Body of pancreas (tissue), 4 donors: ENCODE measurements around the gene DCLK2. TPM values are rescaled to one million over a fixed set of nuclear protein-coding genes. Genes with fewer than 3 reads are reported as not detected.

ENCODE experiments used
- ATAC-seq: fragments of 150-250 bp; one replicate; pipeline ENCODE4 v1.9.1; 2016
- DNase-seq, 4 donors: peaks; one replicate each; pipeline ENCODE4 v3.0.0-alpha.2; 2019
- H3K27ac ChIP-seq, 4 donors: fragments of 200-600 bp; sonication (generic); 1 replicate in 3 of 4; 2 replicates in 1 of 4; pipeline versions ENCODE4 v1.5.1 to v1.6.1; 2016 to 2019; ENCODE audit warnings: mild to moderate bottlenecking in 1 of 4, mixed read lengths in 1 of 4, moderate library complexity in 1 of 4
- H3K27me3 ChIP-seq, 2 donors: fragments of 200-600 bp; sonication (generic); one replicate each; pipeline ENCODE4 v1.6.0; 2016; ENCODE audit warnings: mild to moderate bottlenecking in 1 of 2
- H3K36me3 ChIP-seq, 2 donors: fragments of 200-600 bp; sonication (generic); replicated peaks in 1 of 2; 2 replicates each; pipeline ENCODE4 v1.5.1; 2016; ENCODE audit warnings: low read depth in 2 of 2; ENCODE audit not compliant: insufficient read depth in 1 of 2
- H3K4me1 ChIP-seq: fragments of 200-600 bp; sonication (generic); one replicate; pipeline ENCODE4 v1.6.0; 2016
- H3K4me3 ChIP-seq, 2 donors: fragments of 200-600 bp; sonication (generic); 1 replicate in 1 of 2; 2 replicates in 1 of 2; pipeline ENCODE4 v1.5.1; 2016 to 2019
- H3K9me3 ChIP-seq, 3 donors: fragments of 200-600 bp; sonication (generic); 1 replicate in 2 of 3; 2 replicates in 1 of 3; pipeline ENCODE4 v1.5.1; 2016
- POLR2A ChIP-seq, 3 donors: fragments of 450-650 bp; IDR thresholded peaks; one replicate each; pipeline ENCODE4 v1.6.1; 2016; ENCODE audit warnings: antibody characterized with exemption in 3 of 3, mild to moderate bottlenecking in 2 of 3
- WGBS, 2 donors: methylation state at CpG; one replicate each; pipeline ENCODE4 v1.1.5; 2017; 5-methylcytosine and 5-hydroxymethylcytosine counted together
- intact Hi-C: fragments of 100-400 bp; cut with DNase I; formaldehyde crosslinking; loops from one replicate; pipeline ENCODE4 v1.15.1; 2023
- total RNA-seq, 2 donors: library from RNA; depleted of rRNA; stranded (reverse); fragments of >200 nt; gene quantifications; one replicate each; pipeline ENCODE4 v1.1.0, GENCODE V29; 2016
- TF ChIP-seq, protein P1 (sequence below), 7 experiments: fragments of 450-650 bp in 4 of 7; fragments of 200-600 bp in 3 of 7; sonication (generic) in 3 of 7; IDR thresholded peaks; one replicate each; pipeline ENCODE4 v1.5.1; 2016 to 2019; ENCODE audit warnings: antibody characterized with exemption in 7 of 7

Gene DCLK2
- total RNA-seq, 2 donors from 2014 or later: 3.6 to 4.6 TPM

DNA sequence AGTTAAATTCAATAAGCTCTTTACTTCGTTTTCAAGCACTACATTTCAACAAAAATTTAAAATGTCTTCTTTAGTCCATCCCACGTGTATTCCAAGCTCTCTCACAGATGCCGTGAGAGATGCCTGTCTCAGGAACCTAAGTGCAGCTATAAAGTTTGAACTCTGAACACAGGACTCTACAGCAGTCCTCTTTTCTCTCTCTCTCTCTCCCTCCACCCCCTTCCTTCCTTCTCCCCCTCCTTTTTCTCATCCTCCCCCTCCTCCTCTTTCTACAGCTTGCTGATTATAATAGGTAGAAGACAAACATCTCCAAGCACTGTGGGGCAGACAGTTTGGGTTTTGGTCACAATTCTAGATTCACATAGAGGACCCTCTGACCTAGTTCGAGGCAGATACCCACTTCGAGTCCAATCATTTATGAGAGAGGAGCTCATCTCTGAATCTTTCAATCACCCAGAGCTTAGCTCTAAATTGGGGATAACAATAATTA, 31.5 kb upstream of the DCLK2 start:
- WGBS, 2 donors: 51 to 59% methylated on average over 5 of the region's 5 CpGs
- Histone ChIP-seq H3K27ac (no peak overlapping the region), H3K36me3 (no peaks in the 10 kb centered on the region), H3K9me3 (no peaks in the 10 kb centered on the region), H3K27me3 (no peaks in the 10 kb centered on the region), H3K4me3 (no peak overlapping the region), H3K4me1 (no peaks in the 10 kb centered on the region)
- ATAC-seq: no peak
- TF ChIP-seq POLR2A (IDR thresholded peaks at IDR 0.05): no peak
- TF ChIP-seq, protein P1, sequence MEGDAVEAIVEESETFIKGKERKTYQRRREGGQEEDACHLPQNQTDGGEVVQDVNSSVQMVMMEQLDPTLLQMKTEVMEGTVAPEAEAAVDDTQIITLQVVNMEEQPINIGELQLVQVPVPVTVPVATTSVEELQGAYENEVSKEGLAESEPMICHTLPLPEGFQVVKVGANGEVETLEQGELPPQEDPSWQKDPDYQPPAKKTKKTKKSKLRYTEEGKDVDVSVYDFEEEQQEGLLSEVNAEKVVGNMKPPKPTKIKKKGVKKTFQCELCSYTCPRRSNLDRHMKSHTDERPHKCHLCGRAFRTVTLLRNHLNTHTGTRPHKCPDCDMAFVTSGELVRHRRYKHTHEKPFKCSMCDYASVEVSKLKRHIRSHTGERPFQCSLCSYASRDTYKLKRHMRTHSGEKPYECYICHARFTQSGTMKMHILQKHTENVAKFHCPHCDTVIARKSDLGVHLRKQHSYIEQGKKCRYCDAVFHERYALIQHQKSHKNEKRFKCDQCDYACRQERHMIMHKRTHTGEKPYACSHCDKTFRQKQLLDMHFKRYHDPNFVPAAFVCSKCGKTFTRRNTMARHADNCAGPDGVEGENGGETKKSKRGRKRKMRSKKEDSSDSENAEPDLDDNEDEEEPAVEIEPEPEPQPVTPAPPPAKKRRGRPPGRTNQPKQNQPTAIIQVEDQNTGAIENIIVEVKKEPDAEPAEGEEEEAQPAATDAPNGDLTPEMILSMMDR (IDR thresholded peaks at IDR 0.05): no peak
- intact Hi-C loops: no loop called here
- no peak for DNase-seq

- no peaks in the 10 kb centered on the region for H3K9me3 ChIP-seq
- ATAC-seq (no peak), DNase-seq (no peak)
- no peak overlapping the region for H3K4me3 ChIP-seq
- H3K4me1 ChIP-seq: no peaks in the 10 kb centered on the region
- intact Hi-C loops: no loop called here
- H3K27me3 ChIP-seq: no peaks in the 10 kb centered on the region
- H3K36me3 ChIP-seq: no peaks in the 10 kb centered on the region
- TF ChIP-seq, protein P1 (IDR thresholded peaks at IDR 0.05): no peak
- no peak for TF ChIP-seq POLR2A (IDR thresholded peaks at IDR 0.05)
- no peak overlapping the region for H3K27ac ChIP-seq
Measured at GRCh38 chr4:150047546-150047945, 30.7 kb upstream of the DCLK2 start.

DNA sequence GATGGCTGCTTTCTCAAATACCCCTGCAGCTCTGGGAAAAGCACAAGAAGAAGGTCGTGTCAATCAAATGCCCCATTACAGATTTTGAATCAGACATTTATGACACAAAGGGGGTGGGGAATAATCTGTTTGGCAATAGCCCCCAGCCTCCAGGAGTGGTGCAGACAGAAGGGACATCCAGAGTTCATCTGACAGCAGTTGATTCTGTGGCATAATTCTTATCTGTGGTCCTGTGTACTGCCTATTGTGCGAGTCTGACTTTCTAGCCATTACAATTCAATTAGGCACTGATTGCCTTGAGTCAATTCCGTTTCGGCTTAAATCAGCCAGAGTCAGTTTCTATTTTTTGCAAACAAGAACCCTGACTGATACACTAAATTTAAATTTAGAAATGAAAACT, 28.6 kb upstream of the DCLK2 start:
- no peaks in the 10 kb centered on the region for H3K9me3 ChIP-seq
- H3K36me3 ChIP-seq: no peaks in the 10 kb centered on the region
- no peak overlapping the region for H3K27ac ChIP-seq
- no peaks in the 10 kb centered on the region for H3K4me1 ChIP-seq
- no peaks in the 10 kb centered on the region for H3K27me3 ChIP-seq
- intact Hi-C loops: no loop called here
- TF ChIP-seq, protein P1 (IDR thresholded peaks at IDR 0.05): no peak
- TF ChIP-seq POLR2A (IDR thresholded peaks at IDR 0.05): no peak
- no peak overlapping the region for H3K4me3 ChIP-seq
- DNase-seq (no peak), ATAC-seq (no peak)
- WGBS, 2 donors: 63 to 77% methylated on average over 4 of the region's 4 CpGs

DNA sequence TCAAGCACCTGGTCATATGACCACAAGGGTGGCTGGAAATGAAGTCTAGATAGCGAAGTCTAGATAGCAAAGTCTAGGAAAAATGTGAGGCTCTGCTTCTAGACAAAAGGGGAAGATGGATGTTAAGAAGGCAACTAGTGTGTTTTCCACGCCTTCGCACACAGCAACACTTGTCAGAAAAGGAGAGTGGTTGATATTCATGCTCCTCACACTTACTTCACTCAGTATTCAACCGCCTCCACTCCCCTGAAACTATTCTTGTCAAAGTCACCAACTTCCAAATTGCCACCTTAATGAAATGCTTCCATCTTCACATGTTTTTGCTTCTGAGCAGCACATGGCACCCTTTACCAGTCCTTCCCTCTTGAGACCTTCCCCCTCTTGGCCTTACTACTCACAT, 27.7 kb upstream of the DCLK2 start:
- no peaks in the 10 kb centered on the region for H3K9me3 ChIP-seq
- no peaks in the 10 kb centered on the region for H3K27me3 ChIP-seq
- no peak overlapping the region for H3K4me3 ChIP-seq
- 93 to 96% methylated on average over 4 of the region's 4 CpGs for WGBS, 2 donors
- H3K36me3 ChIP-seq: no peaks in the 10 kb centered on the region
- ATAC-seq (no peak), DNase-seq (no peak)
- no peak overlapping the region for H3K27ac ChIP-seq
- TF ChIP-seq, protein P1 (IDR thresholded peaks at IDR 0.05): no peak
- H3K4me1 ChIP-seq: no peaks in the 10 kb centered on the region
- intact Hi-C loops: no loop called here

DNA sequence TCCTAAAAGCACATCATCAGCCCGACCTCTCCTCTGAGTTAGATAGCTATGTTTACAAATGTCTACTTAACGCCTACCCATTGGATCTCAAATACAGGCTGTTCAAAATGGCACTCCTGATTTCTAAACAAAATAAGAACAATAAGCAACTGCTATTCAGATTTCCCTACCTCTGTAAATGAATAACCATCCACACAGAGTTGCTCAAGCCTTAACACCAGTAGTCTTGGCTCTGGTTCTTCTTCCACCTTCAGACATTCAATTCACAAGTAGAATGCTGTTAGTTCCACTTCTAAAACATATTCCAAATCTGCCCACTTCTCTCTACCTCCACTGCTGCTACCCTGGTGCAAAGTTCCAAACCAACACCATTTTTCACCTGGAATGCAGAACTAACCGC, 27.1 kb upstream of the DCLK2 start:
- WGBS, 2 donors: 69 to 78% methylated on average over 3 of the region's 3 CpGs
- Histone ChIP-seq H3K27ac (no peak overlapping the region), H3K27me3 (no peaks in the 10 kb centered on the region), H3K36me3 (no peaks in the 10 kb centered on the region), H3K4me3 (no peak overlapping the region), H3K9me3 (no peaks in the 10 kb centered on the region), H3K4me1 (no peaks in the 10 kb centered on the region)
- ATAC-seq (no peak), DNase-seq (no peak)
- TF ChIP-seq POLR2A (IDR thresholded peaks at IDR 0.05): no peak
- TF ChIP-seq, protein P1 (IDR thresholded peaks at IDR 0.05): no peak
- intact Hi-C loops: no loop called here
